Measurements from ENCODE around the gene GATD1.

The GATD1 gene

GRCh38 chr11:818396-819128 is 41.3 kb upstream of the GATD1 start, which contains the start of gene PNPLA2:
PNPLA2 (plus strand) TSS chr11:818914; CDS start chr11:819719, 805 bp downstream.
- peak within 1 kb of the TSS; percentile 65 for H3K27ac Mint-ChIP-seq
- peaks cover 4% of the 10 kb centered on the region for H3K4me1 Mint-ChIP-seq
- no peaks in the 10 kb centered on the region for H3K36me3 Mint-ChIP-seq
- H3K4me3 Mint-ChIP-seq: peak within 1 kb of the TSS; percentile 86
- H3K27me3 Mint-ChIP-seq: no peaks in the 10 kb centered on the region
- no peaks in the 10 kb centered on the region for H3K9me3 Mint-ChIP-seq

DNA sequence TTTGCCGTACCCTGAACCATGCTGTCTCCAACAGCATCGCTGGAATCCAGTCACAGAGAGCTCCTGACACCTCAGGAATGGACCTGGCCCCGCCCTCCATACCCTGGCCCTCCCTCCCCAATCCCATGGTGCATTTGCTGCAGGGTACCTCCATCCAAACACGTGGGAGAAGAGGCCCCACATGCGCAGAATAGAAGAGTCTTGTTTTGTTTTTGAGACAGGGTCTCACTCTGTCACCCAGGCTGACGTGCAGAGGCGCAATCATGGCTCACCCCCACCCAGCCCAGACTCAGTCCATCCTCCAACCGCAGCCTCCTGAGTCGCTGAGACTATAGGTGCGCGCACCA is 39.1 kb upstream of the GATD1 start:
- H3K4me1 Mint-ChIP-seq: peaks cover 15% of the 10 kb centered on the region
- H3K27me3 Mint-ChIP-seq: no peaks in the 10 kb centered on the region
- H3K9me3 Mint-ChIP-seq: no peaks in the 10 kb centered on the region
- H3K4me3 Mint-ChIP-seq: no peak overlapping the region
- peaks cover 6% of the 10 kb centered on the region for H3K36me3 Mint-ChIP-seq
- no peak overlapping the region for H3K27ac Mint-ChIP-seq

DNA sequence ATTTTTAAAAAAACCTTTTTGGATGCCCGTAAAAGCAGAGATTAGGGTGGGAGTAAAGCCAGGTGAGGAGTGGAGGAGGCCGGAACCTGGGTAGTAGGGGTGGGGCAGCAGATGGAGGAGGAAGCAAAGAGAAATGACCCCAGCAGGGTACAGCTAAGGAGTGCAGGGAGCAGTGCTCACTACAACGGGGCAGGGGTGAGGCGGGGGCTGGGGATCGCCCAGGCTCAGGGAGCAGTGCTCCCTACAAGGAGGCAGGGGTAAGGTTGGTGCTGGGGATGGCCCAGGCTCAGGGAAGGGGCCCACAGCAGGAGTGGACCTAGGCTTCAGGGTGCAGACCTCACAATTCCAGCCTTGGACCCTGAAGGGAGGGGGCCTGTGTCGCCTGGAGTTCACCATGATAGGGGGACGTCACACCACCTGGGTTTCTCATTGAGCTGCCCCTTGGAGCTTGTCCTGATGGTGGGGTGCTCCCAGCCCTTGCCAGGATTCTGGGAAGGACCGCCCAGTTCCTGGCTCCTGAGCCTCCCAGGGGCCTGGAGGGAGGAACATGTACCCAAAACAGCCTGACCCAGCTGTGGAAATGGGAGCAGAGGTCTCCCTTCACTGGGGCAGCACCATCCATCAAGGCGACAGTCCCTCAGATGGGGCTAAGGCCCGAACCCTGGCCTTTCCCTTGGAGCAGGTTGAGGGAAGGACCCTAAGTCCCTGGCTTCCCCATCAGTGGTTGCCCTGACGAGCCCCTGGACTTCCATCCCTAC is 38.6 kb upstream of the GATD1 start:
- Mint-ChIP-seq H3K27ac (no peak overlapping the region), H3K27me3 (no peaks in the 10 kb centered on the region), H3K4me3 (no peak overlapping the region), H3K4me1 (peaks cover 18% of the 10 kb centered on the region), H3K9me3 (no peaks in the 10 kb centered on the region), H3K36me3 (peaks cover 12% of the 10 kb centered on the region)

- H3K4me3 Mint-ChIP-seq: no peak overlapping the region
- no peaks in the 10 kb centered on the region for H3K27me3 Mint-ChIP-seq
- peaks cover 16% of the 10 kb centered on the region for H3K36me3 Mint-ChIP-seq
- peak overlapping the region; percentile 74 for H3K27ac Mint-ChIP-seq
- H3K9me3 Mint-ChIP-seq: no peaks in the 10 kb centered on the region
- H3K4me1 Mint-ChIP-seq: peaks cover 23% of the 10 kb centered on the region
These were observed 36.3 kb upstream of the GATD1 start for GRCh38 chr11:813456-814096.

DNA sequence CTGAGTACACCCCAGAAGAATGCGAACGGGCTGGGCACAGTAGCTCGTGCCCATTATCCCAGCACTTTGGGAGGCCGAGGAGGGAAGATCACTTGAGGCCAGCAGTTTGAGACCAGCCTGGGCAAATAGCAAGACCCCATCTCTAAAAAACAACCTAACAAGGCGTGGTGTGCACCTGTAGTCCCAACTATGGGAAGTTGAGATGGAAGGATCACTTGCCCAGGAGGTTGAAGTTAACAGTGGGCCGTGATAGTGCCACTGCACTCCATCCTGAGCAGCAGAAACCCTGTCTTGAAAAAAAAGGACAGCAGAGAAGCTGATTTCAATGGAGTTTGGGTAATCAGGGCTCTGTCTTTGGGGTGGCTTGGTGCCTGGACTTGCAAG is 35.8 kb upstream of the GATD1 start:
- Mint-ChIP-seq H3K27me3 (no peaks in the 10 kb centered on the region), H3K4me3 (peak overlapping the region; percentile 93), H3K27ac (peak overlapping the region; percentile 70), H3K9me3 (no peaks in the 10 kb centered on the region), H3K4me1 (peaks cover 24% of the 10 kb centered on the region), H3K36me3 (peaks cover 16% of the 10 kb centered on the region)

GRCh38 chr11:812390-812789 is 35.1 kb upstream of the GATD1 start:
- H3K27me3 Mint-ChIP-seq: no peaks in the 10 kb centered on the region
- peaks cover 28% of the 10 kb centered on the region for H3K4me1 Mint-ChIP-seq
- no peaks in the 10 kb centered on the region for H3K9me3 Mint-ChIP-seq
- peaks cover 16% of the 10 kb centered on the region for H3K36me3 Mint-ChIP-seq
- peak overlapping the region; percentile 93 for H3K4me3 Mint-ChIP-seq
- peak overlapping the region; percentile 70 for H3K27ac Mint-ChIP-seq

DNA sequence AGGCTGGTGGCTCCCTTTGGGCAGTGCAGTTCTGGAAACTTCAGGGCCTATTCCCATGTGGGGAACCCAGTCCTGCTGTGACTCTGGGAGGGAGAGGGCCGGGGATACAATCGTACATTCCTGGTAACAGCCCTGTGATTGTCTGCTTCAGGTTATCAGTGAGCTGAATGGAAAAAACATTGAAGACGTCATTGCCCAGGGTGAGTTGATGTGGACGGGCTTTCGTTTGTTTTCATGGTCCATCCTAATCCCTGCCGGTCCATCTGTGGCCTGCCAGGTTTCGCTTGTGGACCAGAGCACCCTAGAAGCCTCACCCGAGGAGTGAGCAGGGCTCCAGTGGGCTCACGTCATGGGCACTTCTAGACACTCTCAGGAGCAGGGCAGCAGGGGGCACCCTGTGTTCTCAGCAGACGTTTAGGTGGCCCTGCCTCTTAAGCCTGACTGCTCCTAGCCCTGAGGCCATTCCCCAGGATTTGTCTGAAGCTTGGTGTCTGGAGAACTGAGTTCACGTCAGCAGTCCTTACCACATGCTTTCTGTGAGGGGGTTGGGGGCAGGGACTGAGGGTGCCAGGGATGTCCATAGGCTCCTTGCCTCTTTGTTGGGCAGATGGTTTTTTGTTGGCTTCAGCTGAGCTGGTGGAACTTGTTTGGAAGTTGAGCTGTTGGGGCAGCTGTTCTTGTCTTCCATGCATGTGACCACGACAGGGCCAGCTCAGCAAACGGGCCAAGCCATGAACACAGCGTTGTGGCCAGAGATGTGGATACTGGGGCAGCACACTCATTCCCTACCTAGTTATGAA is 34.4 kb upstream of the GATD1 start:
- no peaks in the 10 kb centered on the region for H3K9me3 Mint-ChIP-seq

DNA sequence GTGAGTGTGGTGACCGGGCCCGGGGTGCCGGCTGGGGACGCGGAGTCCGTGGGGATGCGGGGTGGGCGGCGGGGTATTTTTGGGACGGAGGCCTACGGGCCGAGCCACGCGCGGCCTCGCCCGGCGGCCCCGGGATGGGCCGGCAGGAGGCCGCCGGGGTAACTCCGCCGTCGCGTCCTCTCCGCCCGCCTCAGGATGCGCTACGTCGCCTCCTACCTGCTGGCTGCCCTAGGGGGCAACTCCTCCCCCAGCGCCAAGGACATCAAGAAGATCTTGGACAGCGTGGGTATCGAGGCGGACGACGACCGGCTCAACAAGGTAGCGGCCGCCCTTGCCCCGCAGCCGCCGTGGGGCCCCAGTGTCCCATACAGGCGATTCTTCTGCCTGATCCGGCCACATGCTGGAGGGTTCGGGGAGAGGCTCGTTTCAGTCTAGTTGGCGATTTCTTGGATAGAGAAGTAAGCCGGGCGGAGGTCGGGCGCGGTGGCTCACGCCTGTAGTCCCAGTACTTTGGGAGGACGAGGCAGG is 32.8 kb upstream of the GATD1 start:
- Mint-ChIP-seq H3K36me3 (peaks cover 16% of the 10 kb centered on the region), H3K4me3 (peak overlapping the region; percentile 93), H3K27ac (peak overlapping the region; percentile 98), H3K9me3 (no peaks in the 10 kb centered on the region), H3K4me1 (peaks cover 28% of the 10 kb centered on the region), H3K27me3 (no peaks in the 10 kb centered on the region)

More for the DNA sequence above, 34.4 kb upstream of the GATD1 start:
- Mint-ChIP-seq H3K27me3 (no peaks in the 10 kb centered on the region), H3K4me1 (peaks cover 28% of the 10 kb centered on the region), H3K36me3 (peaks cover 16% of the 10 kb centered on the region), H3K27ac (peak overlapping the region; percentile 86), H3K4me3 (peak overlapping the region; percentile 93)

- peaks cover 30% of the 10 kb centered on the region for H3K4me1 Mint-ChIP-seq
- peak within 1 kb of the TSS; percentile 93 for H3K4me3 Mint-ChIP-seq
These were observed 32.2 kb upstream of the GATD1 start, which contains the start of gene RPLP2 for GRCh38 chr11:809287-810039. RPLP2 (plus strand) TSS chr11:809967; CDS start chr11:810235, 268 bp downstream.

DNA sequence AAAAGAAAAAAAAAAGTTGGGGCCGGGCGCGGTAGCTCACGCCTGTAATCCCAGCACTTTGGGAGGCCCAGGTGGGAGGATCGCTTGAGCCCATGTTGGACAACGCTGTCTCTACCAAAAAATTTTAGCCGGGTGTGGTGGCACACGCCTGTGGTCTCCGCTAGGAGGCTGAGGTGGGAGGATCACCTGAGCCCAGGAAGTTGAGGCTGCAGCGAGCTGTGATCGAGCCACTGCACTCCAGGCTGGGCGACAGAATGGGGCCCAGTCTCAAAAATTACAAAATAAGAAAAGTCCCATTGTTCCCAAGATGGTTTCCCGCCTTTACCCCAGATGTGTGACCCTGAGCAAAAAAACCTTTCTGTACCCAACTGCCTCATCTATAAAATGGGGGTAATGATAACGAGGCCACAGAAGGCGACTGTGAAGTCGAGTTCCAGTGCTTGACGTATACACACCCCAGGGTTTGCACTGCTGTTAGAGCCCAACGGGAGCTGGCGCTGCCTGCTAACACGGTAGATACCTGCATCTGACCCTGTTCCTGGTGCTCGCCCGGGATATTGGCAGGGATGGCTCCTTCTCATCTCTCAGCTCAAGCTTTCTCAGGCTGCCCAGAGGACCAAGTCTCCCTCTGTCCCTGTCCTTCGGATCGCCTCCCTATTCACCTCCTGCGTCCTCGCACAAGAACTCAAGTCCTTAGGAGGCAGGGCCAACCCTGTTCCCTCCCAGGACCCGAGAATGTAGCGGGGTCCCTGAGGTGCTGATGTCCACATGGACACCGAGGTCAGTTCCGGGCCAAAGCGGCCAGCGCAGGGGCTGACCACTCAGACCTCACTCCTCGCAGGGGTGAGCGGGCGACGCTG is 31.4 kb upstream of the GATD1 start:
- peak overlapping the region; percentile 93 for H3K4me3 Mint-ChIP-seq
- no peaks in the 10 kb centered on the region for H3K9me3 Mint-ChIP-seq
- H3K36me3 Mint-ChIP-seq: peaks cover 16% of the 10 kb centered on the region
- H3K27me3 Mint-ChIP-seq: no peaks in the 10 kb centered on the region
- peaks cover 33% of the 10 kb centered on the region for H3K4me1 Mint-ChIP-seq
- H3K27ac Mint-ChIP-seq: peak overlapping the region; percentile 98

More at GRCh38 chr11:809287-810039, 32.2 kb upstream of the GATD1 start, which contains the start of gene RPLP2:
- Mint-ChIP-seq H3K9me3 (no peaks in the 10 kb centered on the region), H3K27ac (peak within 1 kb of the TSS; percentile 98), H3K27me3 (no peaks in the 10 kb centered on the region), H3K36me3 (peaks cover 16% of the 10 kb centered on the region)

- Mint-ChIP-seq H3K27ac (peak overlapping the region; percentile 35), H3K4me1 (peaks cover 16% of the 10 kb centered on the region)
These were observed 27.3 kb upstream of the GATD1 start for GRCh38 chr11:804599-804964.

DNA sequence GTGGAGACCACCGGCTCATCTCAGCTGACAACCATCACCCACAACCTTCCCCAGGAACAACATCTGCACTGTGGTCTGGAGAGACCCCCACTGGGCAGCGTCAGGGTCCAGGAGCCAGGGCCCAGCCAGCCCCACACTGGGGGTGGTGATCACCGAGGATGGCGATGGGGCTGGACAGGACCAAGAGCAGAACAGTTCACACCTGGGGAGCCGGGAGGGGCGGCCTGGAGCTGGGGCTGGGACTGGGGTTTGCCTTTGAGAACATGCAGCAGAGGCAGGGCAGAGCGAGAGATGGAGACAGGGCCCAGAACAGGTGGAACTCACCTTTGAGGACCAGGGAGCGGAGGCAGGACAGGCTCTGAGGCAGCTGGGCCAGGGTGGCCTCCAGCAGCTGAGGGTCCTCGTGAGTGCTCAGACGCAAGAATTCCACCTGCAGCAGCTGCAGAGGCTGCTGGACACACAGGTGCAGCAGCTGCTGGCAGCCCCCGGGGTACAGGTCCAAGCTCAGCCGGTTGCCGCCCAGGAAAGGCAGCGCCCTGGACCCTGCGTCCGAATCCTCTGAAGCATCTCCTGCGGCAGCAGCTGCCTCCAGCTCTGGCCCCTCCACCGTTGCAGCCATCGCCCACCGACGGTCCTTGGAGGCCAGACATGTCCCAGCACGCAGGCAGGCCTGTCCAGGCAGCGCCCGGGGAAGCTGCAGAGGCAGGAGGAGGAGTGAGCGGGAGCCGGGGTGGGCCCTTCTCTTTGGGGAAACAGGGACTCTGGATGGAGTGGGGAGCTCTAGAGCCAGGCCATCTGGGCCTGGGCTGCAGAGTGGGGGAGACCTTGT is 26.7 kb upstream of the GATD1 start:
- Mint-ChIP-seq H3K4me3 (peak overlapping the region; percentile 82), H3K36me3 (no peaks in the 10 kb centered on the region), H3K9me3 (no peaks in the 10 kb centered on the region), H3K4me1 (peaks cover 14% of the 10 kb centered on the region), H3K27ac (peak overlapping the region; percentile 35), H3K27me3 (no peaks in the 10 kb centered on the region)

More at GRCh38 chr11:804599-804964, 27.3 kb upstream of the GATD1 start:
- no peaks in the 10 kb centered on the region for H3K36me3 Mint-ChIP-seq
- no peaks in the 10 kb centered on the region for H3K27me3 Mint-ChIP-seq
- peak overlapping the region; percentile 82 for H3K4me3 Mint-ChIP-seq
- H3K9me3 Mint-ChIP-seq: no peaks in the 10 kb centered on the region

DNA sequence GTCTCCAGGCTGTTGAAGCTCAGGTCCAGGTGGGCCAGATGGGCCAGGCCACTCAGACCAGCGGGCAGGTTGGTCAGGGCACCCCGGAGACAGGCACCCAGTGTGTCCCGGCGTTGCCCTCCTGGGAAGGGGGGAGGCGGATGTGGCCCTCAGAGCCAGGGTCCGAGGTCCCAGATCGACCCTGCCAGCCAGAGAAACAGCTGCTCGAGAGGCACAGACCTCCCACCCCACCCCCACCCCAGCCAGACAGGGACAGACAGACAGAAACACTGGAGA is 26.1 kb upstream of the GATD1 start:
- Mint-ChIP-seq H3K9me3 (no peaks in the 10 kb centered on the region), H3K4me1 (peaks cover 10% of the 10 kb centered on the region), H3K36me3 (no peaks in the 10 kb centered on the region), H3K27ac (no peak overlapping the region), H3K4me3 (peak overlapping the region; percentile 64), H3K27me3 (no peaks in the 10 kb centered on the region)
